Spleen (tissue), 13 donors: ENCODE measurements around the gene FIG4. TPM values are rescaled to one million over a fixed set of nuclear protein-coding genes. Genes with fewer than 3 reads are reported as not detected.

Source experiments
- DNase-seq: peaks from one replicate; pipeline ENCODE4 v3.0.0-alpha.2; 2020
- H3K27ac ChIP-seq, 8 donors: fragments of 200-600 bp; sonication (generic) in 7 of 8; 1 replicate in 4 of 8; 2 replicates in 4 of 8; pipeline versions ENCODE4 v1.5.0 to v1.8.0; 2016 to 2021; ENCODE audit warnings: inconsistent platforms in 4 of 8, mild to moderate bottlenecking in 4 of 8, moderate library complexity in 1 of 8
- H3K27me3 ChIP-seq, 7 donors: fragments of 200-600 bp; sonication (generic) in 6 of 7; replicated peaks in 1 of 7; 1 replicate in 4 of 7; 2 replicates in 3 of 7; pipeline versions ENCODE4 v1.5.0 to v1.8.0; 2016 to 2021; ENCODE audit warnings: inconsistent platforms in 3 of 7, mild to moderate bottlenecking in 1 of 7
- H3K36me3 ChIP-seq, 6 donors: fragments of 200-600 bp; sonication (generic) in 5 of 6; 1 replicate in 4 of 6; 2 replicates in 2 of 6; pipeline versions ENCODE4 v1.5.0 to v1.8.0; 2016 to 2021; ENCODE audit warnings: inconsistent platforms in 2 of 6
- H3K4me1 ChIP-seq, 6 donors: fragments of 200-600 bp; sonication (generic) in 5 of 6; 1 replicate in 3 of 6; 2 replicates in 3 of 6; pipeline versions ENCODE4 v1.5.0 to v1.8.0; 2016 to 2021; ENCODE audit warnings: inconsistent platforms in 3 of 6
- H3K4me3 ChIP-seq, 8 donors: fragments of 200-600 bp; sonication (generic) in 7 of 8; 1 replicate in 4 of 8; 2 replicates in 4 of 8; pipeline versions ENCODE4 v1.5.0 to v1.8.0; 2016 to 2021; ENCODE audit warnings: inconsistent platforms in 4 of 8, mild to moderate bottlenecking in 4 of 8, moderate library complexity in 2 of 8
- H3K9me3 ChIP-seq, 8 donors: fragments of 200-600 bp; sonication (generic) in 7 of 8; 1 replicate in 4 of 8; 2 replicates in 4 of 8; pipeline versions ENCODE4 v1.5.0 to v1.8.0; 2016 to 2021; ENCODE audit warnings: inconsistent platforms in 4 of 8
- CTCF ChIP-seq, 11 experiments: fragments of 200-600 bp in 7 of 11; fragments of 450-650 bp in 4 of 11; sonication (generic) in 4 of 11; IDR thresholded peaks in 8 of 11; conservative IDR thresholded peaks in 3 of 11; 1 replicate in 7 of 11; 2 replicates in 4 of 11; pipeline versions ENCODE4 v1.4.0 to v1.8.0; 2016 to 2021; ENCODE audit warnings: antibody characterized with exemption in 11 of 11, inconsistent platforms in 4 of 11, mild to moderate bottlenecking in 1 of 11
- POLR2A ChIP-seq, 3 donors: fragments of 450-650 bp; IDR thresholded peaks; one replicate each; pipeline ENCODE4 v1.5.1; 2017; ENCODE audit warnings: antibody characterized with exemption in 3 of 3, mild to moderate bottlenecking in 1 of 3
- POLR2AphosphoS5 ChIP-seq, 3 donors: sonication (generic); formaldehyde crosslinking; IDR thresholded peaks; one replicate each; pipeline ENCODE4 v1.5.1; 2017; ENCODE audit warnings: antibody characterized with exemption in 3 of 3
- WGBS, 5 donors: extraction: QIAGEN DNeasy Blood & Tissue Kit in 3 of 5; methylation state at CpG; one replicate each; pipeline versions ENCODE4 v1.1.5 to v1.1.7; 2013 to 2018; 5-methylcytosine and 5-hydroxymethylcytosine counted together
- intact Hi-C: fragments of 100-400 bp; cut with DNase I; formaldehyde crosslinking; loops from one replicate; pipeline ENCODE4 v1.15.0; 2023; ENCODE audit warnings: low total_unique reads
- long read RNA-seq, 2 donors: transcript quantifications; one replicate each; lab custom pipeline, GENCODE V29; 2026
- polyA plus RNA-seq, 3 donors: library from polyadenylated mRNA; stranded (reverse); fragments of 200-250 nt; gene quantifications; one replicate each; pipeline ENCODE4 v1.2.1, GENCODE V29; 2013
- total RNA-seq, 7 donors: library from RNA; depleted of rRNA in 3 of 7; stranded (reverse); fragments of >200 nt in 3 of 7; fragmentation: NEBNext Ultra II Directional in 4 of 7; extraction: Animal tissue kit (Norgen Biotek cat#: 25700) in 4 of 7; gene quantifications; one replicate each; pipeline versions ENCODE4 v1.1.0 to v1.2.1, GENCODE V29; 2016 to 2021
- donor health status: healthy with polysubstance abuse.
- donor health status: DM: no; HTN: no; CAD: no; lungs with moderate emphysema.
- donor health status: DM: no; HTN: no; CAD: no.
- donor health status: Bipolar disorder and iron deficiency.
- donor health status: healthy.
- donor health status: DM: no; HTN: no; CAD: no.
- donor health status: DM: yes; HTN: yes; CAD: no.

The FIG4 gene
- total RNA-seq (10 to 100 TPM; 24.4 to 35.1 (median 28.1) TPM), polyA plus RNA-seq (10 to 100 TPM; 10.2 to 12.1 (median 11.3) TPM)
- long read RNA-seq, donor 1, partial matches to known transcripts: 11 of 11 reads
- long read RNA-seq, donor 1, other reads (novel, unspliced or antisense): 0 of 11 reads
- long read RNA-seq, donor 2, partial matches to known transcripts: 7 of 7 reads
- long read RNA-seq, donor 2, other reads (novel, unspliced or antisense): 0 of 7 reads

- peak within 1 kb of the TSS; percentile 70 to 92 (median 89) for H3K27ac ChIP-seq
- TF ChIP-seq CTCF (IDR thresholded peaks at IDR 0.05 in 8 of 11, conservative IDR thresholded peaks at IDR 0.05 in 3 of 11) (peak in 4 of 11 experiments; percentile 7 to 41 (median 31)), POLR2A (IDR thresholded peaks at IDR 0.05) (peak in 2 of 3 donors; percentile 29 to 68), POLR2AphosphoS5 (IDR thresholded peaks at IDR 0.05) (peak; percentile 88 to 93 (median 89))
- H3K9me3 ChIP-seq: no peaks in the 10 kb centered on the region
- 0 to 1% (median 1%) methylated on average over 31 to 47 of the region's 47 CpGs for WGBS, 5 donors
- H3K36me3 ChIP-seq: peaks cover 0 to 9% (median 0%) of the 10 kb centered on the region in 6 donors
- intact Hi-C loops: no loop called here
- no peaks in the 10 kb centered on the region for H3K27me3 ChIP-seq
- peaks cover 14 to 50% (median 34%) of the 10 kb centered on the region in 6 donors for H3K4me1 ChIP-seq
- DNase-seq: peak; percentile 98
- peak within 1 kb of the TSS; percentile 67 to 100 (median 88) for H3K4me3 ChIP-seq
Measured at GRCh38 chr6:109690737-109691621, at the start of gene FIG4, which contains the start of gene AK9. FIG4 (plus strand) TSS chr6:109691296; CDS start chr6:109691436, 140 bp downstream. AK9 (minus strand) TSS chr6:109691202; CDS start chr6:109675745, 15,457 bp downstream.

GRCh38 chr6:109644131-109644530 lies 47.0 kb upstream of the FIG4 start:
- H3K9me3 ChIP-seq: peaks cover 0 to 20% (median 7%) of the 10 kb centered on the region in 8 donors
- no peak overlapping the region for H3K4me3 ChIP-seq
- no peak for TF ChIP-seq POLR2AphosphoS5 (IDR thresholded peaks at IDR 0.05)
- TF ChIP-seq POLR2A (IDR thresholded peaks at IDR 0.05): no peak
- TF ChIP-seq CTCF (IDR thresholded peaks at IDR 0.05 in 8 of 11, conservative IDR thresholded peaks at IDR 0.05 in 3 of 11): no peak
- no peaks in the 10 kb centered on the region for H3K4me1 ChIP-seq
- H3K27me3 ChIP-seq: no peaks in the 10 kb centered on the region
- H3K36me3 ChIP-seq: peaks cover 0 to 60% (median 4%) of the 10 kb centered on the region in 6 donors
- no peak overlapping the region for H3K27ac ChIP-seq
- DNase-seq: no peak
- intact Hi-C loops: no loop called here
- 85 to 94% (median 91%) methylated on average over 2 of the region's 2 CpGs for WGBS, 5 donors

GRCh38 chr6:109653264-109653663 lies 37.8 kb upstream of the FIG4 start:
- intact Hi-C loops: no loop called here
- H3K4me1 ChIP-seq: no peaks in the 10 kb centered on the region

More at GRCh38 chr6:109653264-109653663, 37.8 kb upstream of the FIG4 start:
- WGBS, 5 donors: 31 to 55% (median 48%) methylated on average over 5 of the region's 5 CpGs
- no peak for DNase-seq
- H3K4me3 ChIP-seq: no peak overlapping the region
- no peaks in the 10 kb centered on the region for H3K9me3 ChIP-seq
- peaks cover 0 to 28% (median 4%) of the 10 kb centered on the region in 6 donors for H3K36me3 ChIP-seq
- no peak overlapping the region for H3K27ac ChIP-seq
- H3K27me3 ChIP-seq: no peaks in the 10 kb centered on the region
- TF ChIP-seq POLR2AphosphoS5 (IDR thresholded peaks at IDR 0.05) (no peak), CTCF (IDR thresholded peaks at IDR 0.05 in 8 of 11, conservative IDR thresholded peaks at IDR 0.05 in 3 of 11) (no peak), POLR2A (IDR thresholded peaks at IDR 0.05) (no peak)
